Testis (tissue), 3 donors: ENCODE data around the gene MRPS16. TPM values are rescaled to one million over a fixed set of nuclear protein-coding genes. Genes with fewer than 3 reads are reported as not detected.

Experiments used
- DNase-seq: peaks from one replicate; pipeline ENCODE4 v3.0.0-alpha.2; 2019
- H3K27ac ChIP-seq, 2 donors: fragments of 200-600 bp; sonication (generic); one replicate each; pipeline ENCODE4 v1.5.1; 2019
- H3K27me3 ChIP-seq: fragments of 200-600 bp; sonication (generic); one replicate; pipeline ENCODE4 v1.5.1; 2019
- H3K36me3 ChIP-seq: fragments of 200-600 bp; sonication (generic); one replicate; pipeline ENCODE4 v1.5.1; 2017; ENCODE audit warnings: low read depth; ENCODE audit errors: missing control alignments
- H3K4me1 ChIP-seq: fragments of 200-600 bp; sonication (generic); one replicate; pipeline ENCODE4 v1.5.1; 2019
- H3K4me3 ChIP-seq, 2 donors: fragments of 200-600 bp; sonication (generic); one replicate each; pipeline ENCODE4 v1.5.1; 2017 to 2019
- H3K9me3 ChIP-seq: fragments of 200-600 bp; sonication (generic); one replicate; pipeline ENCODE4 v1.5.1; 2017
- CTCF ChIP-seq, 3 experiments: fragments of 450-650 bp in 2 of 3; fragments of 200-600 bp in 1 of 3; sonication (generic) in 1 of 3; IDR thresholded peaks; one replicate each; pipeline ENCODE4 v1.5.1; 2016 to 2019; ENCODE audit warnings: antibody characterized with exemption in 3 of 3, mild to moderate bottlenecking in 2 of 3, moderate library complexity in 1 of 3
- POLR2A ChIP-seq: fragments of 450-650 bp; IDR thresholded peaks from one replicate; pipeline ENCODE4 v1.6.1; 2017; ENCODE audit warnings: antibody characterized with exemption, mild to moderate bottlenecking, moderate library complexity
- WGBS, 2 donors: methylation state at CpG; one replicate each; pipeline ENCODE4 v1.1.5; 2018; 5-methylcytosine and 5-hydroxymethylcytosine counted together
- intact Hi-C: fragments of 100-400 bp; cut with DNase I; formaldehyde crosslinking; loops from one replicate; pipeline ENCODE4 v1.15.1; 2023; ENCODE audit warnings: low total_unique reads
- polyA plus RNA-seq: library from polyadenylated mRNA; stranded (reverse); fragments of 350-450 nt; fragmentation: Illumina TruSeq; extraction: RNeasy Lipid Tissue Mini Kit (QIAGEN cat#74804); gene quantifications from one replicate; pipeline ENCODE4 v1.2.3, GENCODE V29; 2014; ENCODE audit warnings: low read depth, low replicate concordance; ENCODE audit not compliant: insufficient read depth
- total RNA-seq, 2 donors: library from RNA; depleted of rRNA; stranded (reverse); fragments of >200 nt; gene quantifications; one replicate each; pipeline ENCODE4 v1.2.3, GENCODE V29; 2016

The MRPS16 gene
- total and polyA plus RNA-seq, 3 donors from 2014 or later = 45.7 to 83.5 (median 59.6) TPM

- no peaks in the 10 kb centered on the region for H3K9me3 ChIP-seq
- peak; percentile 21 for DNase-seq
- peak overlapping the region; percentile 88 to 93 for H3K27ac ChIP-seq
- peaks cover 25% of the 10 kb centered on the region for H3K4me1 ChIP-seq
- no peak for TF ChIP-seq POLR2A
- 12 to 19% methylated on average over 15 to 21 of the region's 23 CpGs for WGBS, 2 donors
- intact Hi-C loops = no loop called here
- H3K36me3 ChIP-seq = no peaks in the 10 kb centered on the region
- no peaks in the 10 kb centered on the region for H3K27me3 ChIP-seq
- H3K4me3 ChIP-seq = peak overlapping the region; percentile 73 to 98
Observed at GRCh38 chr10:73251683-73252444, 580 bp downstream of the MRPS16 start.

- Histone ChIP-seq H3K27me3 (no peaks in the 10 kb centered on the region), H3K9me3 (no peaks in the 10 kb centered on the region), H3K36me3 (no peaks in the 10 kb centered on the region), H3K27ac (peak overlapping the region in 1 of 2 donors; percentile 90), H3K4me1 (peaks cover 31% of the 10 kb centered on the region), H3K4me3 (no peak overlapping the region)
- 67 to 72% methylated on average over 5 of the region's 5 CpGs for WGBS, 2 donors
- TF ChIP-seq CTCF (IDR thresholded peaks at IDR 0.05) (no peak), POLR2A (no peak)
- intact Hi-C loops = no loop called here
- DNase-seq = no peak
Observed at GRCh38 chr10:73248259-73248724, 4.2 kb downstream of the MRPS16 start.

- peak overlapping the region; percentile 80 to 88 for H3K4me3 ChIP-seq
- H3K4me1 ChIP-seq = peaks cover 28% of the 10 kb centered on the region
- no peaks in the 10 kb centered on the region for H3K27me3 ChIP-seq
- TF ChIP-seq CTCF (IDR thresholded peaks at IDR 0.05) (no peak), POLR2A (no peak)
- 22 to 27% methylated on average over 4 of the region's 4 CpGs for whole genome bisulfite sequencing, 2 donors
- no peaks in the 10 kb centered on the region for H3K36me3 ChIP-seq
- intact Hi-C loops = no loop called here
- no peak for DNase-seq
- peak overlapping the region; percentile 74 to 90 for H3K27ac ChIP-seq
- no peaks in the 10 kb centered on the region for H3K9me3 ChIP-seq
Observed at GRCh38 chr10:73247509-73248258, 4.8 kb downstream of the MRPS16 start.

- peaks cover 27% of the 10 kb centered on the region for H3K4me1 ChIP-seq
- H3K27me3 ChIP-seq = no peaks in the 10 kb centered on the region
- peak; percentile 98 for DNase-seq
- peak within 1 kb of the TSS; percentile 80 to 88 for H3K4me3 ChIP-seq
- 0 to 1% methylated on average over 48 to 72 of the region's 78 CpGs for WGBS, 2 donors
- no peak for TF ChIP-seq CTCF (IDR thresholded peaks at IDR 0.05)
- peak; percentile 20 for TF ChIP-seq POLR2A
- peak within 1 kb of the TSS; percentile 74 to 90 for H3K27ac ChIP-seq
- intact Hi-C loops = no loop called here
- H3K36me3 ChIP-seq = no peaks in the 10 kb centered on the region
- H3K9me3 ChIP-seq = no peaks in the 10 kb centered on the region
Observed at GRCh38 chr10:73246646-73247508, 5.6 kb downstream of the MRPS16 start, which contains the start of gene DNAJC9. Gene DNAJC9, minus strand, starts transcription at chr10:73247255. Its CDS starts 66 bp downstream, at chr10:73247189.
